ENCODE data around the gene PCDHB16.
"Not testable (repeated sequence)": the region's sequence is repeated elsewhere in the genome, so short reads cannot be mapped to it uniquely, and the experiment has no call there.

The PCDHB16 gene

GRCh38 chr5:141182248-141182647 is at the start of gene PCDHB16:
Gene PCDHB16 (plus strand): TSS chr5:141182387. CDS start chr5:141182560, 173 bp downstream.
- Histone ChIP-seq H3K9ac (ENCODE audit: low read length) (no peak within 1 kb of the TSS), H3K9me3 (ENCODE audit: insufficient read depth, low read length) (no peaks in the 10 kb centered on the region)

GRCh38 chr5:141135030-141135717 is 47.0 kb upstream of the PCDHB16 start, which contains the start of gene PCDHB5:
Gene PCDHB5 (plus strand): TSS chr5:141135206. CDS start chr5:141135435, 229 bp downstream.
- no peaks in the 10 kb centered on the region for H4K20me1 ChIP-seq (ENCODE audit: low read depth, low read length)
- no peaks in the 10 kb centered on the region for H3K9me2 ChIP-seq (replicated peaks; ENCODE audit: insufficient read depth, low read length)
- no peaks in the 10 kb centered on the region for H3K27me3 ChIP-seq (ENCODE audit: low read length)
- H3K4me3 ChIP-seq (ENCODE audit: insufficient read depth, low read length, poor library complexity, severe bottlenecking), result no peak within 1 kb of the TSS
- no peaks in the 10 kb centered on the region for H3K36me3 ChIP-seq (ENCODE audit: low read length)
- no peaks in the 10 kb centered on the region for H3K79me2 ChIP-seq (ENCODE audit: insufficient read depth, low read length)
- TF ChIP-seq CTCF (IDR thresholded peaks at IDR 0.05; ENCODE audit: insufficient read depth, low read length, poor library complexity, severe bottlenecking) (peak; percentile 11), EZH2phosphoT487 (conservative IDR thresholded peaks at IDR 0.05; ENCODE audit: low read length) (no peak)
- H3K9ac ChIP-seq (ENCODE audit: low read length), result no peak within 1 kb of the TSS
- no peaks in the 10 kb centered on the region for H3F3A ChIP-seq (ENCODE audit: insufficient read depth)
- no peak within 1 kb of the TSS for H2AFZ ChIP-seq (ENCODE audit: low read depth, low read length, severe bottlenecking)
- no peak within 1 kb of the TSS for H3K27ac ChIP-seq (ENCODE audit: low read depth, low read length)
- no peak within 1 kb of the TSS for H3K4me2 ChIP-seq (ENCODE audit: low read depth, low read length, poor library complexity, severe bottlenecking)
- 0 out of 2 replicates have a peak, but pooled peaks cover 4% of the 10 kb centered on the region for H3K9me3 ChIP-seq (ENCODE audit: insufficient read depth, low read length)

More at GRCh38 chr5:141182248-141182647, at the start of gene PCDHB16:
- H4K20me1 ChIP-seq (ENCODE audit: low read depth, low read length), result no peaks in the 10 kb centered on the region
- H3K27ac ChIP-seq (ENCODE audit: low read depth, low read length), result no peak within 1 kb of the TSS
- no peaks in the 10 kb centered on the region for H3K9me2 ChIP-seq (replicated peaks; ENCODE audit: insufficient read depth, low read length)
- no peak within 1 kb of the TSS for H3K4me3 ChIP-seq (ENCODE audit: insufficient read depth, low read length, poor library complexity, severe bottlenecking)
- TF ChIP-seq EZH2phosphoT487 (conservative IDR thresholded peaks at IDR 0.05; ENCODE audit: low read length) (no peak), CTCF (IDR thresholded peaks at IDR 0.05; ENCODE audit: insufficient read depth, low read length, poor library complexity, severe bottlenecking) (peak; percentile 62)
- no peaks in the 10 kb centered on the region for H3K79me2 ChIP-seq (ENCODE audit: insufficient read depth, low read length)
- H3K4me2 ChIP-seq (ENCODE audit: low read depth, low read length, poor library complexity, severe bottlenecking), result no peak within 1 kb of the TSS
- H3K36me3 ChIP-seq (ENCODE audit: low read length), result no peaks in the 10 kb centered on the region
- no peaks in the 10 kb centered on the region for H3K27me3 ChIP-seq (ENCODE audit: low read length)
- H2AFZ ChIP-seq (ENCODE audit: low read depth, low read length, severe bottlenecking), result no peak within 1 kb of the TSS
- H3F3A ChIP-seq (ENCODE audit: insufficient read depth), result no peaks in the 10 kb centered on the region

- Histone ChIP-seq H2AFZ (ENCODE audit: low read depth, low read length, severe bottlenecking) (no peak overlapping the region), H3K4me2 (ENCODE audit: low read depth, low read length, poor library complexity, severe bottlenecking) (no peak overlapping the region), H4K20me1 (ENCODE audit: low read depth, low read length) (no peaks in the 10 kb centered on the region), H3F3A (ENCODE audit: insufficient read depth) (no peaks in the 10 kb centered on the region), H3K27ac (ENCODE audit: low read depth, low read length) (no peak overlapping the region), H3K36me3 (ENCODE audit: low read length) (no peaks in the 10 kb centered on the region), H3K9me2 (replicated peaks; ENCODE audit: insufficient read depth, low read length) (no peaks in the 10 kb centered on the region), H3K9ac (ENCODE audit: low read length) (no peak overlapping the region), H3K79me2 (ENCODE audit: insufficient read depth, low read length) (no peaks in the 10 kb centered on the region), H3K9me3 (ENCODE audit: insufficient read depth, low read length) (0 out of 2 replicates have a peak, but pooled peaks cover 4% of the 10 kb centered on the region), H3K4me3 (ENCODE audit: insufficient read depth, low read length, poor library complexity, severe bottlenecking) (no peak overlapping the region), H3K27me3 (ENCODE audit: low read length) (no peaks in the 10 kb centered on the region)
- TF ChIP-seq EZH2phosphoT487 (conservative IDR thresholded peaks at IDR 0.05; ENCODE audit: low read length) (no peak), CTCF (IDR thresholded peaks at IDR 0.05; ENCODE audit: insufficient read depth, low read length, poor library complexity, severe bottlenecking) (no peak)
Measured at GRCh38 chr5:141135718-141136266, 46.4 kb upstream of the PCDHB16 start.

GRCh38 chr5:141137346-141137745 is 44.8 kb upstream of the PCDHB16 start:
- H3K36me3 ChIP-seq (ENCODE audit: low read length); H3K4me3 ChIP-seq (ENCODE audit: insufficient read depth, low read length, poor library complexity, severe bottlenecking); H3K9me2 ChIP-seq (replicated peaks; ENCODE audit: insufficient read depth, low read length); H3K79me2 ChIP-seq (ENCODE audit: insufficient read depth, low read length); H3K27me3 ChIP-seq (ENCODE audit: low read length); H3K27ac ChIP-seq (ENCODE audit: low read depth, low read length); H2AFZ ChIP-seq (ENCODE audit: low read depth, low read length, severe bottlenecking); H3K9ac ChIP-seq (ENCODE audit: low read length); H3K4me2 ChIP-seq (ENCODE audit: low read depth, low read length, poor library complexity, severe bottlenecking); H3F3A ChIP-seq (ENCODE audit: insufficient read depth); H3K9me3 ChIP-seq (ENCODE audit: insufficient read depth, low read length); H4K20me1 ChIP-seq (ENCODE audit: low read depth, low read length): not testable (repeated sequence)

All from SU-DHL-6 (cell line).